Putamen (tissue), 1 donor: ENCODE results near the gene FUNDC2.
"Not testable (repeated sequence)": the region's sequence is repeated elsewhere in the genome, so short reads cannot be mapped to it uniquely, and the experiment has no call there.

ENCODE experiments used
- DNase-seq: peaks from one replicate; pipeline ENCODE4 v3.0.0-alpha.2; 2016; ENCODE audit warnings: low spot score

Gene FUNDC2, protein sequence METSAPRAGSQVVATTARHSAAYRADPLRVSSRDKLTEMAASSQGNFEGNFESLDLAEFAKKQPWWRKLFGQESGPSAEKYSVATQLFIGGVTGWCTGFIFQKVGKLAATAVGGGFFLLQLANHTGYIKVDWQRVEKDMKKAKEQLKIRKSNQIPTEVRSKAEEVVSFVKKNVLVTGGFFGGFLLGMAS

GRCh38 chrX:155026727-155027508 lies at the start of gene FUNDC2:
TSS of gene FUNDC2 (plus strand) at chrX:155026844. CDS start at chrX:155026939, 95 bp downstream.
- peak; percentile 92 for DNase-seq

DNA sequence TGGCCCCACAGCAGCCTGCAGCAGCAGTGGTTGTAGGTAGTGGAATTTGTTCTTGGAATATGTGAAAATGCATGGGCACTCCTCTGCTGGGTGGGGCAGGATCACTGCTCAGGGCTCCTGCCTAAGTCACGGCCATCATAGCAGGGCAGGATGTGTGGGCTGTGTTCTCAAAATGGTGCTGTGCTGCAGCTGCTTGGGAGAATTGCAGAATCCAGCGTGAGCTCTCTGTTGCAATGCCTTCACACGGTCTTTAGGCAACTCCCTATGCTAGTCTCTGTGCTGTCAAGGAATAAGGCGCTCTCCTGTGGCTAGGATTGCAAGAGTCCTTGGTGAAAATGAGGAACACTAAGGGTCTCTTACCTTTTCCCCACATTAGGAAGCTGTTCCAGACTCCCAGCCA lies 47.0 kb upstream of the FUNDC2 start:
- no peak for DNase-seq

DNA sequence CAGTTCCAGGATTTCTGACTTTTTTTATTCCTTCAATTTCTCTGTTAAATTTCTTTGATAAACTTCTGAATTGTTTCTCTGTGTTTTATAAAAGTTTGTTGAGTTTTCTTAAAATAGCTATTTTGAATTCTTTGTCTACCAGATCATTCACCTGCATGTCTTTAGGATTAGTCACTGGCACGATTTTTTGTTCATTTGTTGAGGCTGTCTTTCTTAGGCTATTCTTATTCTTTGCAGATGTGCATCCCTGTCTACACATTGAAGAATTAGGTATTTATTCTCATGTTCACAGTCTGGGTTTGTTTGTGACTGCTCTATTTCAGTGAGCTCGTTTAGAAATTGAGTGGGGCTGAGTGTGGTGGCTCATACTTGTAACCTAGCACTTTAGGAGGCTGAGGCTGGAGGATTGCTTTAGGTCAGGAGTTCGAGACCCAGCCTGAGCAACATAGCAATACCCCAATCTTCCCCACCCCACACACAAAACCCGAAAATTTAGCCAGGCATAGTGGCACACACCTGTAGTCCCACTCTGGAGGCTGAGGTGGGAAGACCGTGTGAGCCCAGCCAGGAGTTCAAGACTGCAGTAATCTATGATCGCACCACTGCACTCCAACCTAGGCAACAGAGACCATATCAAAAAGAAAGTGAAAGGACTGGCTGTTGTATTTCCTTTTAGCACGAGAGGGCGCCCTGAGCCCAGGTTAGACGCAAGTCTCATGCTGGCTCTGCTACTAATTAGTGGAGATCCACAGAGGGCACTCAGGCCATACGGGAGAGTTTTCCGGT lies 46.1 kb upstream of the FUNDC2 start:
- peak; percentile 44 for DNase-seq

- no peak for DNase-seq
Measured at GRCh38 chrX:154981116-154981411, 45.6 kb upstream of the FUNDC2 start.

- no peak for DNase-seq
Measured at GRCh38 chrX:154986826-154987575, 39.6 kb upstream of the FUNDC2 start.

DNA sequence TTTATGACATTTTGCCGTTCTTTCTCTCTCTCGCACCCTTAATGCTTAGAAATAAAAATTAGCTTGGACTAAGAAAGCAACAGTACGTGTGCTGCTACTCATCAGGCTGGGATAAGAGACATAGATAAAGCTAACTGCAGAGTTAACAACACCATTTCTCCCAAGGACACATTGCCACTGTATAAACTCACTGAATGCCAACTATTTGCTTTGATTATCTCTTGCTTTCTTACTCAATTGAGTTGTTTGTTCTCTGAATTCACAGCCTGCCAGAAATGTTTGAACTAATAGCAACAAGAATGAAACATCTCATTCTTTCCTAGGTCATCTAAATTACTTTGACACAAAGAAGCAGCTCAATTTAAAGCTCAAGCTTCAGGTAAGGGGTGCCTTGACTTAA lies 38.7 kb upstream of the FUNDC2 start:
- DNase-seq = no peak

DNA sequence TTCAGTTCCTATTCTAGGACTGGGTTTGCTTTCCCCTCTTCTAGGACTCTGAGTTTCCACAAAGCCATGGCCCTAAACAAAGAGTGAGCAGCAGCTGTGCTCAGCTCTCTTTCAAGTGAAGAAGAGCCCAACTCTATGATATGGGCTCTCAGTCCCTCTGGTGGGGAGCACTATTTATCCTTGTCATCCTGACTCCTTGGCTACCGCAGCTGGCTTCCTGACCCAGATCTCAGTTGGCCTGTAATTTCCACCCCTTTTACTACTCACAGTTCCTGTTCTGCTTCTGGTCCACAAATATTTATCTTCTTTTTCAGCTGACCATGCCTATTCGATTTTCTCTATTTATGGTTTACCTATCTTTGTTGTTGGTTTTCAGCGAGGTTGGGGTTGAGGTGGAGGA lies 37.9 kb upstream of the FUNDC2 start:
- no peak for DNase-seq

- DNase-seq = no peak
Measured at GRCh38 chrX:154990496-154990895, 36.1 kb upstream of the FUNDC2 start.

DNA sequence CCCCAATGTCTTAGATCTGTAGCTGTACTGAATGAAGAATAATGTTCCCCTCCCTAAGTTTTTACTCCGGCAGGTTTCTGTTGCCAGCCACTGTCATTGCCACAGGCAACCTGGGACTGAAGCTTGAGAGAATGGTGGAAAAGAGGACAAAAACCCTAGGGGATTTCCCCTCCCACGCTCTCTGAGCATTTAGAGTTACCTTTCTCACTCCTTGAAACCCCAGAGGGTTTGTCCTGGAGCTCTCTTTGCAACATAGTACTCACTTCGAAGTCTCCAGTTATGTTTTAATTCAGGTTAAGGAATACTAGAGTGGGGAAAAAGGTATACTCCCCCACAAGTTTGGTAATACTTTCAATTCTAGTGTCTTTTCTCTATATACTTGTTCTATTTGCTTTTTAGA lies 35.6 kb upstream of the FUNDC2 start:
- DNase-seq = no peak

GRCh38 chrX:154991476-154991875 lies 35.2 kb upstream of the FUNDC2 start:
- no peak for DNase-seq

GRCh38 chrX:154998204-154998880 lies 28.3 kb upstream of the FUNDC2 start:
- no peak for DNase-seq

DNA sequence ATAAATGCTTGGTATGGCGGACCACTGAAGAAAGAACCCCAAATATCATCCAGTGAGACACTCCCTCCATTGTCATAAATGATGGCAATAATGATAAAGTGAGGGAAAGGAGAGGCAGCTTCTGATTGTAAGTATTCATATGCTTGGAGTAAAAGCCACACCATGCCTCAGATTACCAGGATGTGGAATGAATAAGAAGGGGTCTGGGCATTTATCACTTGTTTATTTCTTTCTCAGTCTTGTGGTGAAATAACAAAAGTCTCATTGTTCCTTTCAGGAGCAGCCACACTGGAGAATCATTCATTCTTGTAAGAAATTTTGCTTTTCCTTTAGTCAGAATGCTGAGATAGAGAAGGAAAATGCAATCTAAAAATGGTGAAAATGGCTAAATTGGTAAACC lies 25.8 kb upstream of the FUNDC2 start:
- DNase-seq = no peak

- DNase-seq = no peak
Measured at GRCh38 chrX:155001873-155002272, 24.8 kb upstream of the FUNDC2 start.

GRCh38 chrX:155005190-155005589 lies 21.5 kb upstream of the FUNDC2 start:
- DNase-seq = no peak

DNA sequence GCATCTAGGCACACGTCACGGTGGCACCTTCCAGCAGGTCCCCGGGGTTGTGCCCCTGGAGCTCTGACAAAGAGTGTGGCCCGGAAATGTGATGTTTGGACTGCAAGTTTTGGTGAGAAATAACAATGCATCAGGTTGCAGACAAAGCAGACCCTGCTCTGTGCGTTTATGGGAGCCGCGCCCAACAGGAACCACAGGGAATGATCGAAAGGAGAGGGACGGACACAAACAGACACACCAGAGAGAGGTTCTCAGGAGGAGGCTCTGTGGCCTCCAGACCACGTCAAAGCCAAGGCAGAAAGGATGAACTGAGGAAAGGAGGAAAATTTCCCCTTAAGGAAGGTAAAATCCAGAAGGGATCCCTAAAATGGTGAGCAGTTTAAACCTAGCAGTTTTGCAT lies 20.3 kb upstream of the FUNDC2 start:
- not testable (repeated sequence) for DNase-seq

DNA sequence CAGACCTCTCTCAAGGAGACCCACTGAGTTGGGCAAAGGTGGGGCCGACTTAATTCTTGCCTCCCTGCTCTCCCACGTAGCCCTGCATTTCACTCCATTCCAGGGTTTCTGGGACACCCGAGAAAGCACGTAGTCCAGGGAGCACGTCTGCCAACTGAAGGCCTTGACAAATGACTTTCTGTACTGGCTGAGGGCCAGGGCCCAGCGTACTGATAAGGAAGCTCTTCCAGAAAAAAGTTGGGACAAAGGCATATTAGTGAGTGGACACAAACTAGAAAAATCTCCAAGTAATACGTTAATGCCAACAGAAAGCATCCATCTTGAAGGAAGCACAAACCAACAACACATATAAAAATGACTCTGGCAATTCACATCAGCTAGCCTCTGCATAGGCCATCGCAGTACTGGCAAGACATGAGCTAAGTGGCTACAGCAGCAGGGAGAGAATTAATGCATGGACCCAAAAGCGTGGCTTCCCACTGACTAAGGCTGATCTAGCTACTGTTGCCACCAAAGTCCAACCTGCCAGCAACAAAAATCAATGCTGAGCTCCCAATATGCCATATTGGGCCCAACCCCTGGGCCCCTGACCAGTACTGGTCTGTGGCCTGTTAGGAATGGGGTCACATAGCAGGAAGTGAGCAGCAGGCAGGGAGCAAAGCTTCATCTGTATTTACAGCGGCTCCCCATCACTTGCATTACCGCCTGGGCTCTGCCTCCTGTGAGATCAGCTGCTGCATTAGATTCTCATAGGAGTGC lies 19.6 kb upstream of the FUNDC2 start:
- not testable (repeated sequence) for DNase-seq

DNA sequence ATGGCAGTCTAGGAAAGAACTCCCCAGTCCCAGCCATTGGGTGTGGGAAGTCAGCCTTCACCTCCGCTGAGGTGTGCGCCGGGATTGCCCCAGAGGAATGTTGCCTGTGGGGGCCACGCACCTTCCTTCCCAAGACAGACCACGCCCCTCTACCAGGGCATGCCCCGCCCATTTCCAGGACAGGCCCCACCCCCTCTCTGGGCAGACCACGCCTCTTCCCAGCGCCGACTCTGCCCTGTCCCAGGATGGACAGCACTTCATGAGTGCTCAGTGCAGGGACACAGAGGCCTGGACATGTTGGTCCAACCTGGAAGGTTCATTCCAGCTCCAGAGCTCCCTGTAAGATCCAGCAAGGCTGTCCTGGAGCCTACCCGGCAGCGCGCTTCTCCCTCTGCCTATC lies 18.1 kb upstream of the FUNDC2 start:
- not testable (repeated sequence) for DNase-seq

DNA sequence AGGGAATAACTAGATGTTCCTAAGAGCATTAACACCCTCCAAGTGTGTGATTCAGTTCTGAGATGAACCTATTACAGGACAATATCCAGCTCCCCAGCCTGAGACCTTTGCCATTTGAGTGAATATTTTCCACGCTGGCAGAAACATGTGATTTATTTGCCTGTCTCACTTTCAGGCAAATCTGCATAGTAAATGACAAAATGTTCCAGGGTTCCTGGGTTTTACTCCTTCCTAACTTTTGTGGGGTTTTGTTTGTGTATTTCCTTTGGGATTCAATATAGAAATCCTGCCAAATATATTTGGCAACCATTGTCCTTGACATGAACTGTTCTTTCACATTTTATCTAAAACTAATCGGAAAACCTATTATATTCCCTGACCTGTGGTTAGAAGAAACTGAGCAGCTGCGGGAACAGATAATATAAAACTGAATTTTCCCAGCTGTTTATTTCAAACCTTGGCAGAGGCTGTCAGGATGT lies 16.6 kb upstream of the FUNDC2 start:
- no peak for DNase-seq

DNA sequence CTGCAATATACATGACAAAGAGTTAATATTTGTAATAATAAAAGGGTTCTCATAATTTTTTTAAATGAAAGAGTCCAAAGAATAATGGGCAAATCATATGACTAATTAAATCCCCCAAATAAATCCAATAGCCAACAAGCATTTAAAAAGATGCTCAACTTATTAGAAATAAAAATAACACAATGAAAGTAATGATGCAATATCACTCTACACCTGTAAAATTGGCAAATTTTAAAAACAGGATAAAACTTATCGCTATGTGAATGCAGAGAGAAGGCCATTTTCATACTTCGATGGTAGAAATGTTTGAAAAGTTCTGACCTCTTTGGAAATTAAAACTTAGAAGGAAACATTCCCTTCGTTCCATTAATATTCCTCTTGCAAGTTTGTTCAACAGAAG lies 6.1 kb upstream of the FUNDC2 start:
- DNase-seq = no peak

GRCh38 chrX:155022585-155022984 lies 4.1 kb upstream of the FUNDC2 start, which contains the start of gene F8:
TSS of gene F8 (minus strand) at chrX:155022723. CDS start at chrX:155022552, 171 bp downstream.
- DNase-seq = no peak
